IPS-15b (cell line): Measurements from ENCODE around the gene GPRASP2.

Source experiments
- H3K27me3 ChIP-seq: one replicate; pipeline ENCODE4 v1.6.1; 2013; ENCODE audit warnings: low read length; ENCODE audit not compliant: control insufficient read depth, insufficient read depth
- H3K36me3 ChIP-seq: one replicate; pipeline ENCODE4 v1.6.1; 2013; ENCODE audit warnings: low read length; ENCODE audit not compliant: control insufficient read depth, insufficient read depth
- H3K4me1 ChIP-seq: one replicate; pipeline ENCODE4 v1.6.1; 2013; ENCODE audit warnings: mild to moderate bottlenecking, low read length; ENCODE audit not compliant: control insufficient read depth, insufficient read depth
- H3K4me3 ChIP-seq: one replicate; pipeline ENCODE4 v1.5.1; 2013; ENCODE audit warnings: low read depth, low read length
- H3K9ac ChIP-seq: one replicate; pipeline ENCODE4 v1.6.1; 2013; ENCODE audit warnings: low read depth, mild to moderate bottlenecking, low read length
- H3K9me3 ChIP-seq: one replicate; pipeline ENCODE4 v1.6.1; 2013; ENCODE audit warnings: mild to moderate bottlenecking, low read length; ENCODE audit not compliant: control insufficient read depth, insufficient read depth

GPRASP2 gene

DNA sequence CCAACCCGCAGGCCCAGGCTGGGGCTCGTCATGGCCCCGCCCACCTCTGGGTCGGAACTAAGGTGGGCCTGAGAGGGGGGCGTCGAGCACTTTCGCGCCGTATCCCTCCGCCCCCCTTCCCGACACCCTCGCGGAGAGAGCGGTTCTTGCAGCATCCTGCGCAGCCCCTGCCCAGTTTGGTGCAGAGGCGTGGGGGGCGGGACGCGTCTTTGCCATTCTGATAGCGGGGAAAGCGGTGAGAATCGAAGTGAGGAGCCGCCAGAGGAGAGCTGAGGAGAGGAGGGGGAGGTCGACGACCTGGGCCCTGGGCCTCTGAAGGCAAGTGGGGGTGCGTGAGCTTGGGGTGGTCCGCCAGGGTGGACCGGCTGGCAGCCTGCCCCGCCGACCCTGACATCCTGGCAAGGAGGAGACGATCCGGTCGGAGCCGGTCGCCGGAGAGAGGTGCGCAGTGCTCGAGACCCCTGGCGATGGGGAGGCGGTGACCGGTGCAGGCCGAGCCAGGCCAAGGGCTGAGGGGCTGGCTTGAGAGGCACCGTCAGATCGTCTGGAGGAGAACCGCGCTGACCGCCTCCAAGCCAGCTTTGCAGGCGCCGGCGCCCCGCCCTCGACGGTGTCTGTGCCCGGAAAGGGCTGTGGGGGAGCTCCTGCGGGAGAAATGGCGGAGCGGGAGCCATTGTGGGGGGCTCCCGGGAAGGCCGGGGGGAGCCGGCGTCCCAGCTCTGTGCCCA lies 33.8 kb downstream of the GPRASP2 start:
- Histone ChIP-seq H3K4me1 (peaks cover 8% of the 10 kb centered on the region), H3K9me3 (peaks cover 2% of the 10 kb centered on the region), H3K9ac (peak overlapping the region; percentile 60), H3K27me3 (no peaks in the 10 kb centered on the region), H3K4me3 (peak overlapping the region; percentile 68), H3K36me3 (no peaks in the 10 kb centered on the region)

DNA sequence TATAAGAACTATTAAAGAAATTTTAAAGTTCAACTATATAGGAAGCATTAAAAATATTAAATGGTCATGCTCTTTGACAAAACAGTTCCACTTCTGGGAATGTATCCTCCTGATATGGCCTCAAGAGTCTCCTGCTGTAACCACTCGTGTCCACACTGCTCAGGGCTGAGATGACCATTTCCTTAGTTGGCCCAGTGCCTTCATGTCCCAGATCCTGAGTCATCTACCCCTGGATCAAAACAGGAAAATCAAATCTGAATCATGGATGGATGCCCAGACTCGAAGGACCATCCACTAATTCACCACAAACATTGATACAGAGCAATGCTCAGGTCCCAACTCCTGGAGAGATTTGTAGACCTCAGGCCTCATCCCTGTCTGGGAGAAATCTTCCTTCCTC lies 53.0 kb downstream of the GPRASP2 start:
- Histone ChIP-seq H3K9me3 (no peaks in the 10 kb centered on the region), H3K36me3 (no peaks in the 10 kb centered on the region), H3K4me3 (no peak overlapping the region), H3K9ac (no peak overlapping the region), H3K4me1 (peaks cover 3% of the 10 kb centered on the region), H3K27me3 (no peaks in the 10 kb centered on the region)

- H3K9me3 ChIP-seq, result no peaks in the 10 kb centered on the region
- no peak overlapping the region for H3K4me3 ChIP-seq
- peaks cover 3% of the 10 kb centered on the region for H3K4me1 ChIP-seq
- H3K9ac ChIP-seq, result no peak overlapping the region
- H3K27me3 ChIP-seq, result no peaks in the 10 kb centered on the region
- no peaks in the 10 kb centered on the region for H3K36me3 ChIP-seq
Observed at GRCh38 chrX:102765809-102766208, 53.6 kb downstream of the GPRASP2 start.

DNA sequence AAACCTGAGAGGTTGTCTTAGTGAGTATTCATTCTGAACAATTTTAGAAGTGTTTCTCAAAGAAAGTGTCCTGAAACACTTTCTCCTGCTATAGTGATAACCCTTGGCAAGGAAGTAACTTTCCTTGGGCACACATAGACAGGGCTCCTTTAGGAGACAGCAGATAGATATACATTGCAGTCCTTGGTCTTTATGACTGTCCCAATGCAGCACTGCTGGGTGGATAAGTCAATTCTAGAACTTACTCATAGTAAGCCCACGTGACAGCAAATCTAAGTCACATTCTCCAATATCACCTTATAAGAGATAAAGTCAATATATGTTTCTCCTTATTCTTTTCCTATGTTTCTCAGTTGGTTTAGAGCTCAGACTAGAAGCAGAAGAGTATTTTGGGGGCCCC lies 55.0 kb downstream of the GPRASP2 start:
- Histone ChIP-seq H3K9me3 (no peaks in the 10 kb centered on the region), H3K4me3 (no peak overlapping the region), H3K4me1 (peaks cover 3% of the 10 kb centered on the region), H3K27me3 (no peaks in the 10 kb centered on the region), H3K9ac (no peak overlapping the region), H3K36me3 (no peaks in the 10 kb centered on the region)
